Stimulated activated CD4-positive, alpha-beta T cell treated with anti-CD3 and anti-CD28 coated beads, Interleukin-12 subunit alpha, Interleukin-12 subunit beta, amount 100 ng/mL, for 24 hours (primary cell): ENCODE results near the gene FANCM.
A peak's percentile ranks its signal among the peaks of the same experiment; 100 is the strongest.
"Not testable (repeated sequence)": the region's sequence is repeated elsewhere in the genome, so short reads cannot be mapped to it uniquely, and the experiment has no call there.

Source experiments
- DNase-seq, 2 experiments: peaks; one replicate each; pipeline ENCODE4 v3.0.0-alpha.2; 2020; ENCODE audit warnings: low read depth in 2 of 2

FANCM gene

DNA sequence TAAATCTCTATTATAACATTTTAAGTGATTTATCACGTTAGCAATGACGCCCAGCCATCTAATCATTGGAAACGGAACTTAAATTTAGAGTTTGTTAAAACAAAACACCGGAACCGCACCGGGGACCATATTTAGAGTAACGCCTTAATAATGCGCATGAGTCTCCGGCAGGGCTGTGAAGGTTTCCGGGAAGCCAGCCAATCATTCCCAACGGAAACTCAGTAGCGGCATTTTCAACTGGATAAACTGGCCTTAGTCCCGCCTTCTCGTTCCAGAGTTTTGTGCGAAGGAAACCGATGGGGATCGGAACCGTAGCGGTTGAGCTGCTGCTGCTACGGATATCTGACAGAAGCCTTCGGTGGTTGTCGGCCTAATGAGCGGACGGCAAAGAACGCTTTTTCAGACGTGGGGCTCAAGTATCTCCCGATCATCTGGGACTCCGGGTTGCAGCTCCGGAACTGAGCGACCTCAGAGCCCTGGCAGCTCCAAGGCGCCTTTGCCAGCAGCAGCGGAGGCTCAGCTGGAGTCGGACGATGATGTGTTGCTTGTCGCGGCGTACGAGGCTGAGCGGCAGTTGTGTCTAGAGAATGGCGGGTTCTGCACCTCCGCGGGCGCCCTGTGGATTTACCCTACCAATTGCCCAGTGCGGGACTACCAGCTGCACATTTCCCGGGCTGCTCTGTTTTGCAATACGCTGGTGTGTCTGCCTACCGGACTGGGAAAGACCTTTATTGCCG is at the start of gene FANCM:
Gene FANCM (plus strand): TSS at position 272 of the 737 bp plus-strand sequence. CDS start 102 bp downstream, at position 374.
- DNase-seq, result peak; percentile 73 to 80

GRCh38 chr14:45089813-45090212 is 45.9 kb upstream of the FANCM start:
- DNase-seq, result no peak

DNA sequence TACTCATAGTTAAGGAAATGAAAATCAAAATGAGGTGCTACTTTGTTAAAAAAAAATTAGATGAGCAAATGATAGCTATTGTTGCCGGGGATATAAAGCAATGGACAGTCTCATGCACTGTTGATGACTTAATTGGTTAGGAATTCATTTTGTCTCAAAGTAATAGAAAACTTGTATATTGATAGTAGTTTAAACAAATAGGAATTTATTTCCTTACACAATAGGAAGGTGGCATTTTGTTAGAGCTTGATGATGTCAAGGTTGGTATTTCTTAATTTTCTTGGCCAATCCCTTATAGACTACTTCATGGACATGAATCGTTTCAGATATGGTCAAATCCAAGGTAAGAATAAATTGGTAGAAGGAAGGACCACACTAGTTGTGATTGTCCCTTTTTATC is 44.0 kb upstream of the FANCM start:
- no peak for DNase-seq

DNA sequence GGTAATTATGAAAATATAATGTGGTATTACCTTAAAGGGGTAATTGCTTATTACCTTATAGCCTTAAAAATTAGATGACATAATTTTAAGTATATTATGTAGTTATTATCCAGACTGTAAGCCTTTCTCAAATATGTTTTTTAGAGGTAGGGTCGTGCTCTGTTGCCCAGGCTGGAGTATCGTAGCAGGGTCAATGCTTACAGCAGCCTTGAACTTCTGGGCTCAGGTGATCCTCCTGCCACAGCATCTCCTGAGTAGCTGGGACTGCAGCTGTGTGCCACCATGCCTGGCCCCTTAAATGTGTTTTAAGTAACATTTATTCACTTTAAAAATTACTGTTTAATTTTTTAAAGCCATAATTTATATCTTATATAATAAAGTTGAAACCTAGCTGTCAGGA is 41.5 kb upstream of the FANCM start:
- DNase-seq, result no peak

GRCh38 chr14:45095143-45095542 is 40.6 kb upstream of the FANCM start:
- DNase-seq, result no peak

DNA sequence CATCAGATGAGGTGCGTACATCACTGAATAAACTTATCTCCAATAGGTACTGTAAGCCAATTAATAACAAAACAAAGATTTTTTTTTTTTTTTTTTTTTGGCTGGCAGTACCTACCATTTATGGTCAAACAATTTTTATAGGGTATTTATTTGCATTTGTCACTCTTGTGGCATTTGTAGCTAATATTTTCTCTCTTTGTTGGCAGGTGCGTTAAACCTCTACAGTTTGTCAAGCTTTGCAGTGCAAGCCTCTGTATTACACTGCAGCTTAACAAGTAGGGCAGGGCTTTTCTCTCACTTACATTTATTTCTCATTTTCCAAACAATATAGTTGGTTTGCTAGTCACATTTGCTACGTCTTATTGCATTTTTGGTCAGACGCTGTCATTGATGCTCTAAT is 39.5 kb upstream of the FANCM start:
- no peak for DNase-seq

DNA sequence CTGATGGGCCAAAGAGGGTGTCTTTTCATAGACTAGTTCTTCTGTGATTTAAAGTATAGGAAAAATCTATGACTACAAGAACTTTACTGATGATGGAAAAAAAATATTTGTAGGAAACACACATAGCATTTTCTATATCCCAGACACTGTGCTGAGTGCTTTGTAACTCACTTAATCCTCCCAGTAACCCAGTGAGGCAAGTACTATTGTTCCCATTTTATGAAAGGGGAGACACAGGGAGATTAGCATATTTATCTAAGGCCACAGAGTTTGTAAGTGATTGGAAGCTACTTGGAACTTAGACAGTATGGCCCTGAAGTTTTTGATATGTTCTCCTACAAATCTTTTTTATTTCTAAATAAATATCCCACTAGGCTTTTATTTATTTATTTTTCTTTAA is 31.9 kb upstream of the FANCM start:
- DNase-seq, result no peak

DNA sequence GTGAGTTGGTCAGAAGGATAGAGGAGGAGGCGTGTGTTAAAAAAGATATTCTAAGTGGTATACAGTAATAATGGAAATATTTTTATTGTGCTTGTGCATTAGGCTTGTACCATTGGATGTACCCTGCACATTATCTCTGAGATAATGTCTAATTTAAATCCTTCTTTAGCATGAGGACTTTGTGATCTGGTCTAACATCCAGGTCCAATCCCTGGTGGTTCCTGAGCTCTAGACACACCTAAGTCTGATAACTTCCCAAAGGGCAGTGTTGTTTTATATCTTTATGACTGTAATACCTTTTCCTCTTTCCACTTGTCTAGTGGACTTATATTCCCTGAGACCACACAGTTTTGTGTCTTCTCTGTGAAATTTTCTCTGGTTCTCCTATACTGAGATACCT is 31.2 kb upstream of the FANCM start:
- no peak for DNase-seq

DNA sequence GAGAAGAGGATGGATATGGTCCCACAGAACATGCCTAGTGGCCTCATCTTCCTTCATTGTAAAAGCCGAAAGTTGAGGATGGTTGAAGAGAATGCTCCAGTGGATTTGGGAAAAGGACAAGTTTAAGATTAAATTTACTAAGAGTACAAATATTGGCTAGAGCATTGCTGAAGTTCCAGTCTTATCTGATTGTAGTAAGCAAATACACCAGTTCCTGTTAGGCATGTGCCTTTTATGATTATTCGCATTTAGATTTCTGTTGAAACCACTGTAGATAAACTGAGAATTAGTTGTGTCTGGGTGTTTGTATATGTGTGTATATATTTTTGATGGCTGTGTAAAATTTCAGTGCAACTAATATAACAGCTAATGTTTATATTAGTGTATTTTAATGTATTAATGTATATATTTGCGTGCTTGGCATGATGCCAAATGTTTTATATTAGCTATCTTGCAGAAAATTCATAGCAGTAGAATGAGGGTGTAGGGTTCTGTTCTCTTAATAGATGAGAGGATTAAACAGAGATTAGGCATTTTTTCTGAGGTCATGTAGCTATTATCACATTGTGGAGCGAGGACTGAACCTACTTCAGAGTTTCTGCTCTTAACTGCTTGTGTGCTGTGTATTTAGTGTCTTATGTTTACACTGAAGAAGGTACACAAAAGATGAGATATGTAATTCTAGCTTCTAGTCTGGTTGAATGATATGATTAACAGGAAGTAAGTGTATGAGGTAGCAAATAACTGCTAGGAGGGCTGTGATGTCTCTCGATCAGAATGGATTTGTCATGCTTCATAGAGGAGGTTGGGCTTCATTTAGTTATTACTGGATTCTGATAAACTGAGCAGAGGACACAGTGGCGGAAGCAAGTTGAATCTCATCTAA is 22.6 kb upstream of the FANCM start:
- no peak for DNase-seq

GRCh38 chr14:45114327-45114726 is 21.4 kb upstream of the FANCM start:
- DNase-seq, result no peak

DNA sequence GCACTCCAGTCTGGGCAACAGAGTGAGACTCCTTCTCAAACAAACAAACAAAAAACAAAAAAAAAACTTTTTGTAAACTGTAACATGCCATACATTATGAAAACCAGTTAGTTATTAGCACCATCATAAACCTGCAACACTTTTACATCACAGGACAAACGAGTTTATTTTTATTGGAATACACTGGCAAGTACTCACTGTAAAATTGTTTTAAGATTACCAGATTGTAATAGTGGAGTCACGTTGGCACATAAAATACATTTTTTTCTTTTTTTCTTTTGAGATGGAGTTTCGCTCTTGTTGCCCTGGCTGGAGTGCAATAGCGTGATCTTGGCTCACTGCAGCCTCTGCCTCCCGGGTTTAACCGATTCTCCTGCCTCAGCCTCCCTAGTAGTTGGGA is 17.1 kb upstream of the FANCM start:
- no peak for DNase-seq

DNA sequence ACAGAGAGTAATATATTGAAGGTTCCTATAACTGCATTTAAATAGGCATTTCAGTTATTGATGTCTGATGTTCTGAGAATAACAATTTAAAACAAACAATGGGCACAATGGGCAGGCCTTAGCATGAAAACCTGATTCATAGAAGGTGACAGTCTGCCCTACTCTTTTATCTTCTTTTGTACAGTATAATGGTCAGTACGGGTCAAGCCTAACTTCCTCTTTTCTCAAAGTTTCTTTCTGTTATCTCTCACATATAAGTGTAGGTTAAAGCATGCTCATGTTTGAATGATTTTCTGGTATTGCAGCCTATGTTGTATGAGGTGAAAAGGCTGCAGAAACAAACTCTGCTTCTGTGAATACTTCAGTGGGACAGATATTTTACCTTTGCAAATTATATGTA is 15.6 kb upstream of the FANCM start:
- no peak for DNase-seq

DNA sequence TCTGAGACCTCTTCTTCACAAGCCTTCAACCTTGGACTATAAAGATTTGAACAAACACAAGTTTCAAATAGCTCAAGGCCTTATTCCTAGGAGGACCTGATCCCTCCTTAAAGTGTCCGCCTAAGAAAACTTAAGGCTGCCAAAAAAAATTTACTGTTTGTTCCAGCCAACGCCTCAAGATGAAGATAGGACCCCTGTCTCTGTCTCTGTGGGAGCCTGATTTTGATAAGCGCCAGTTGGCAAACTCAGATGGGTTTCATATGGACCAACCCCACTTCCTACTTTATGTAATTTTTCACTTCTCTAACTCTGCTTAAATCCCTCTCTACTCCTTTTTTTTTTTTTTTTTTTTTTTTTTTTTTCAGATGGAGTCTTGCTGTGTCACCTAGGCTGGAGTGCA is 12.5 kb upstream of the FANCM start:
- DNase-seq, result no peak

DNA sequence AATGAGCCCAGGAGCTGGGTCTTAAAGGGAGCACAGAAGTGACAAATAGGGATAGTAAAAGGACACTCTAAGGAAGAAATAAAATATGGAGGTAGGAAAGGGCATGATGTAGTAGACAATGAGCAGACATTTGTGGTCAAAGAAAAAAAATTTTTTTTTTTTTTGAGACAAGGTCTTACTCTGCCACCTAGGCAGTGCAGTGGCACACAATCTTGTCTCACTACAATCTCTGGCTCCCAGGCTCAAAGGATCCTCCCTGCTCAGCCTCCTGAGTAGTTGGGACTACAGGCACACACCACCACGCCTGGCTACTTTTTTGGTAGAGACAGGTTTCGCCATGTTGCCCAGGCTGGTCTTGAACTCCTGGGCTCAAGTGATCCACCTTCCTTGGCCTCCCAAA is 10.0 kb upstream of the FANCM start:
- no peak for DNase-seq

GRCh38 chr14:45128963-45129629 is 6.6 kb upstream of the FANCM start:
- no peak for DNase-seq

GRCh38 chr14:45133683-45134050 is 2.1 kb upstream of the FANCM start:
- DNase-seq, result no peak

GRCh38 chr14:45134051-45134958 is 1.4 kb upstream of the FANCM start, which contains the start of gene FKBP3:
TSS of gene FKBP3 (minus strand) at chr14:45134481. CDS start at chr14:45134456, 25 bp downstream.
- peak; percentile 85 to 91 for DNase-seq

DNA sequence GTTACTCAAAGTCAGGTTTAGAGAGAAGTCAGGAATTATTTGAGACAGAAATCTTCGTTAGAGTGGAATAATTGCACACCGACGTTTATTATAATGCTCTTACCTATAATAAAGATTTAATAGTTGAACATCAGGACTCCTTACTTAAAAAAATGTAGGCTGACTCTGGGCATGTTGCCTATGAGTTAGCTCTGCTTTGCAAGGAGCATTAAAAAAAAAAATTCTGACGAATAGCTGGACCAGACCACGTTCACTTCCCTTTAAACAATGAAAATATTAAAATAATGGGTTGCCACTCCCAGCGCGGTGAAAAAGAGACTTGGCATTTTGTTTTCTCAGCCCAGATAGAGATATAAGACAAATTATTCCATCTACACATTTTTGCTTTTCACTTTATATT is 574 bp upstream of the FANCM start:
- DNase-seq, result no peak

DNA sequence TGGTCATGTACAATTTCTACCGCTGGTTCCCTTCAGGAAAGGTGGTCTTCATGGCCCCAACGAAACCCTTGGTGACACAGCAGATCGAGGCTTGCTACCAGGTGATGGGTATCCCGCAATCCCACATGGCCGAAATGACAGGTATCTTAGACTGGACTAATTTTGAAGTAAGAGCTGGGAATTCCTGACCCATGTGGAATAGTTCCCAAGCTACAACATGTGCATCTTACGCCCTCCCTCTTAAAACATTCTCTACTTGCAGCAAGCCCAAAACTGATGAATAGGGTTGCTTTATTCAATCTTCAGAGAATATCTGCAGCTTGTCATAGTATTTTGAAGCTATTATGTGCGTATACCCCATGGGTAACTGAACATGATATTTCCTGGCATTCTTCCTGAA is 669 bp downstream of the FANCM start:
- DNase-seq, result no peak

GRCh38 chr14:45140661-45141187 is 5.0 kb downstream of the FANCM start:
- no peak for DNase-seq

DNA sequence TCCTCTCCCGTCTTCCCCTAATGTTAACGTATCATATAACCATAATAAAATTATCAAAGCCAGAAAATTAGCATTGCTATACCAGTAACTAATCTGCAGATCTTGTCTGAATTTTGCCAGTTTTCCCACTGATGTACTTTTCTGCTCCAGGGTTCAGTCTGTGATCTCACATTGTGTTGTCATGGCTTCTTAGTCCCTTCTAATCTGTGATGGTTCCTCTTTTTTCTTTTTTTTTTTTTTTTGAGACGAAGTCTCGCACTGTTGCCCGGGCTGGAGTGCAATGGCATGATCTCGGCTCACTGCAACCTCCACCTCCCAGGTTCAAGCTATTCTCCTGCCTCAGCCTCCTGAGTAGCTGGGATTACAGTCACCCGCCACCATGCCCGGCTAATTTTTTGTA is 6.4 kb downstream of the FANCM start:
- not testable (repeated sequence) for DNase-seq
